Camera-type eye (tissue), 1 donor: Measurements from ENCODE around the gene NKD1. TPM values are rescaled to one million over a fixed set of nuclear protein-coding genes. Genes with fewer than 3 reads are reported as not detected.

Source experiments
- total RNA-seq: library from RNA; depleted of rRNA; stranded (reverse); fragments of >200 nt; gene quantifications from one replicate; pipeline ENCODE4 v1.2.3, GENCODE V29; 2014

Gene NKD1, protein sequence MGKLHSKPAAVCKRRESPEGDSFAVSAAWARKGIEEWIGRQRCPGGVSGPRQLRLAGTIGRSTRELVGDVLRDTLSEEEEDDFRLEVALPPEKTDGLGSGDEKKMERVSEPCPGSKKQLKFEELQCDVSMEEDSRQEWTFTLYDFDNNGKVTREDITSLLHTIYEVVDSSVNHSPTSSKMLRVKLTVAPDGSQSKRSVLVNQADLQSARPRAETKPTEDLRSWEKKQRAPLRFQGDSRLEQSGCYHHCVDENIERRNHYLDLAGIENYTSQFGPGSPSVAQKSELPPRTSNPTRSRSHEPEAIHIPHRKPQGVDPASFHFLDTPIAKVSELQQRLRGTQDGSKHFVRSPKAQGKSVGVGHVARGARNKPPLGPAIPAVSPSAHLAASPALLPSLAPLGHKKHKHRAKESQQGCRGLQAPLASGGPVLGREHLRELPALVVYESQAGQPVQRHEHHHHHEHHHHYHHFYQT
- 15.0 TPM for total RNA-seq

GRCh38 chr16:50548125-50548908 is at the start of gene NKD1:
NKD1 (plus strand) TSS chr16:50548396; CDS start chr16:50548554, 158 bp downstream.

DNA sequence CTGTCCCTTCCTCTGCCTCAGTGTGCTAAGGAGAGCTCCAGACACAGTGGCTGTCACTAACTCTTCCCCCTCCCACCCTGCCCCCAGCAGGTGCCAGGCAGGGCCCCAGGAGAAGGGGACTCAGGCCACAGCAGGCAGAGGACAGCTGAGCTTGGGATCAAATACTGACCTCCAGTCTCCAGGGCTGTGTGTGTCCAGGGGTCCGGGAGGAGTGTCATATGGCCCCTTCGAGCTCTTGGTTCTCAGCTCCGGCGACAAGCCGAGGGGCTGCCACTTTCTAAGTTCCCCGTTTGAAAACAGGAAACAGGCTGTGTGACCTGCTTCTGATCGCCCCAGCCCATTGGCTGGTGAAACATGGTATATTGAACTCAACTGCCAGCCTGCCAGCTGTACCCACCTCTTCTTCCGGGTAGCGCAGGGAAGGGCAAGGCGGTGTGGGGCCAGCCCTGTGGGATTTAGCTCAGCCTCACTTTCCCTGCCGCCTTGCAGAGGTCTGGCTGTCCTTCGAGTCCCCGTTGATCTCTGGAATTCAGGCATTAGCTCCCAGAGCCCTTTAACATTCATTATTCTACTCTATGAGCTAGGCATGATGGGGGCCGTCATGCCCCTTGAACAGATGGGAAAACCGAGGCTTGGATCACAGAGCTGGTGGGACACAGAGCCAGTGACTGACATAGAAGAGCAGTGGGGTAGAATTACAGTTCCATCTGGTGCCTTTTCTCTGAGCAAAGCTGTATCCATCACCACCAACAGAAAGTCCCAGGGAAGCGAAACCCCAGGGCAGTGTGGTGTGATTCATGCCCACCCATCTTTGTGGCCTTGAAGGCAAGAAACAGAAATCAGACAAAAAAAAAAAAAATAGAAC is 133.1 kb downstream of the NKD1 start, which contains the start of gene SNX20:
TSS of gene SNX20 (minus strand) at position 292 of the 865 bp plus-strand sequence. CDS start 3,786 bp downstream, outside the sequence.

DNA sequence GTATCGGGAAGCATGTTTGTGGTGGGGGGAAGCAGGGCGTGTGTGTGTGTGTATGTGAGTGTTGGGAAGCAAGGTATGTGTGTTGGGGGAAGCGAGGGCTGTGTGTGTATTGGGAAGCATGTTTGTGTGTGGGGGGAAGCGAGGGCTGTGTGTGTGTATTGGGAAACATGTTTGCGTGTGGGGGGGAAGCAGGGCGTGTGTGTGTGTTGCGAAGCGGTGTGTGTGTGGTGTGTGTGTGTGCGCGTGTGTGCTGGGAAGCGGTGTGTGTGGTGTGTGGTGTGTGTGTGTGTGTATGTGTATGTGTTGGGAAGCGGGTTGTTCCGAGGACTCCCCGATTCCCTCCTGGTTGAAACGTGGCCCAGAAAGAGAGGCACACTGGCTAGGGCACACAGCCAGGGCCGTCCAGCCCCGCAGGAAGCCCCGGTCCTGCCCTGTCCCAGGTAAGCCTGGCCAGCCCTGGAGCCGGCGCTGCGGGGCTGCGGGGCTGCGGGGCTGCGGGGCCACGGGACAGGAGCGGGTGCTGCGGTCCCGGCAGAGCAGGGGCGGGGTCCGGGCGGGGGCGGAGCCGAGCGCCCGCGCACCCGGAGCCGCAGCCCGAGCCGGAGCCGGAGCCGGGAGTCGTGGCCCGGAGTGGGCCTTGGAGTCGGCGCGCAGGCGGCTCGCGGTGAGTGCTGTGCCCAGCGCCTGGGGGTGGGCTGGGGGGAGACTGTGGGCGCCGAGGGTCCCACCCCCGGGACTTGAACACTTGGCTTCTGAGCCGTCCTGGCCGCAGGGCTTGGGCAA is 145.0 kb downstream of the NKD1 start, which contains the start of gene NOD2:
TSS of gene NOD2 (plus strand) at position 608 of the 783 bp plus-strand sequence. CDS start 5,890 bp downstream, outside the sequence.

Other genes starting within 250 kb of the NKD1 start
- gene BRD7, start 179.4 kb upstream of the NKD1 start, total RNA-seq, result 61.6 TPM
- 0.16 TPM for gene SNX20, start 132.9 kb downstream of the NKD1 start, total RNA-seq
- gene NOD2, start 145.2 kb downstream of the NKD1 start, total RNA-seq, result 2.3 TPM
- gene CYLD, start 193.7 kb downstream of the NKD1 start, total RNA-seq, result 79.1 TPM